Measurements from ENCODE around the gene WRNIP1.

Gene WRNIP1

GRCh38 chr6:2810092-2810671 lies 45.0 kb downstream of the WRNIP1 start:
- DNase-seq: no peak

- no peak for DNase-seq
Measured at GRCh38 chr6:2812695-2813094, 47.5 kb downstream of the WRNIP1 start.

DNA sequence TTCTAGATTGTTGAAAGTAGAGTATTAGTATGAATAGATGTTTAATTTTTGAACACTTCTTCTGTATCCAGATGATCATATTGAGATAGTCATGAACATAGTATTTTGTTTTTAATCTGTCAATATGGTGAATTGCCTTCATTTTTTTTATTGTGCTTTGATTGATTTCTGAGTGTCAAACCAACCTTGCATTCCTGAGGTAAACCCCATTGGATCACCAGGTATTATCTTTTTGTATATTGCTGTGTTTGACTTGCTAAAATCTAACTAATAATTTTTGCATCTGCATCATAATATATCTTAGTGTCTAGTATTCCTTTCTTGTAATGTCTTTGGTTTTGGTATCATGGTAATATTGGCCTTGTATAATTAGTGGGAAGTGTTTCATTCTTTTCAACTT lies 51.0 kb downstream of the WRNIP1 start:
- no peak for DNase-seq

GRCh38 chr6:2817903-2818443 lies 52.8 kb downstream of the WRNIP1 start:
- DNase-seq: no peak

- no peak for DNase-seq
Measured at GRCh38 chr6:2818593-2818992, 53.4 kb downstream of the WRNIP1 start.

- DNase-seq: no peak
Measured at GRCh38 chr6:2819115-2819514, 53.9 kb downstream of the WRNIP1 start.

GRCh38 chr6:2819978-2820377 lies 54.8 kb downstream of the WRNIP1 start:
- DNase-seq: no peak

- DNase-seq: no peak
Measured at GRCh38 chr6:2820415-2820814, 55.2 kb downstream of the WRNIP1 start.

DNA sequence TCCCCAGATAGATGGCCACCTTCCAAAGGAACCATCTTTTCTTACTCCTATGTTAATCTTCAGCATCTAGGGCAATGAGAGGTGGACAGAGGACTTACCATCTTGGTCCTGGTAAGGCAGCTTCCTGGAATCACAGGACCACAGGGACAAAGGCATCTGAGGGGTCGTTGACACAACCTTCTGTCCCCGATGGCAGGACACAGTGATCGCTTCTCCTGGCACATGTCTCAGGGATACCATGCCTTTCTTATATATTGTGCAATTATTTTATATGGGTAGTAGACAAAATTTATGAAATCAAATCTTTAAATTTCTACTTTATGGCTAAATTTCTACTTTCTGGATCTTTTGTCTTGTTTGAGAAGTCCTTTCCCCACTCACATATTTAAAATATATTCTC lies 56.4 kb downstream of the WRNIP1 start:
- no peak for DNase-seq

DNA sequence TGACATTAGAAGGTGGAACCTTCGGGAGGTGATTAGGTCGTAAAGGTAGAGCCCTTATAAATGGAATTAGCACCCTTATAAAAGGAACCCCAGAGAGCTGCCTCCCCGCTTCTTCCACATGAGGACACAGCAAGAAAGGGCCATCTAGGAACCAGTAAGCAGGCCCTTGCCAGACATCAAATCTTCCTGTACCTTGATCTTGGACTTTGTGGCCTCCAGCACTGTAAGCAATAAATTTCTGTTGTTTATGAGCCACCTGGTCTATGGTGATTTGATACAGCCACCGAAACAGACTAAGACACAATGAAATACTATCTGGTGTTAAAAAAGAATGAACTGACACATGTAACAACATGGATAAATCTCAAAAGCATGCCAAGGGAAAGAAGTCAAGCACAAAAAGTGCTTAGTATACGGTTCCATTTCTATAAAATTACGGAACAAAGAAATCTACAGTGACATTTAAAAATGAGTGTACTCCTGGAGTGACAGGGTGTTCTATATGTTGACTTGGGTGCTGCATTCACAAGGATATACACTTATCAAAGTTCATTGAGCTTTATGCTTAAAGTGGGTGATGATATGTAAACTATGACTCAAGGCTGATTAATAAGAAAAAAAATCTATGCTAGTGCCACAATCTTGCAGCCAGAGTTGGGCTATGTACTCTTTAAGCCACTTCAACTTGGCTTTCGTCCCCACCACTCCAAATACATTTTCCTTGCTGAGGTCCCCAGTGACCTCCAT lies 58.1 kb downstream of the WRNIP1 start:
- no peak for DNase-seq

DNA sequence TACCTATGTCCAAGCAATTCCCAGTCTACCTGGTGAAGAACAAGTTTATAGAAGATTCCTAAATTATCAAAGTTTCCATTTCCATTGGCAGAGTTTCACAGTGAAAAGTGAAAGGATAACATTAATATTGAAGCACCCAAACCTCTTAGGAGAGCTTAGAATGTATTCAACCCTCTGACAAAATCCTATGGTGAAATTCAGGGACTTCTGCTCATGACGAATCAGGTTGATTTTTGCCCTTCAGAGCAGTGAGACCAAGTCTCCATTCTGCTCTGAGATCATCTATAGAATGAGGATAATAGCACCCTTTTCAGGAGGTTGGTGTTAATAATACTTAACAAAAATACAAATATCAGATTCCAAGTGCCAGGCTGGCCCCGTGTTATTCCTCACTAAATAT lies 60.9 kb downstream of the WRNIP1 start:
- no peak for DNase-seq

GRCh38 chr6:2827142-2827541 lies 61.9 kb downstream of the WRNIP1 start:
- no peak for DNase-seq

DNA sequence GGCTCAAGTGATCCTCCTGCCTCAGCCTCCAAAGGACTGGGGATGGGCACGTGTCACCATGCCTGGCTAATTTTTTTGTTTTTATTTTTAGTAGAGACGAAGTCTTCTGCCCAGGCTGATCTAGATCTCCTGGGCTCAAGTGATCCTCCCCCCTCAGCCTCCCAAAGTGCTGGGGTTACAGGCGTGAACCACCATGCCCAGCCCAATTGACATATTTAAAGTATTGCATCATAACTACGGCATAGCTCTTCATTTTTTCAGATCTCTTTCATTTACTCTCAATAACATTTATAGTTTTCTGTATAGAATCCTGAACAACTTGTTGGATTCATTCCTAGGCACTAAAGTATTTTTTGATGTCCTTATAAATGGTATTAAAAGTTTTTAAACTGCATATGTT lies 63.4 kb downstream of the WRNIP1 start:
- no peak for DNase-seq

DNA sequence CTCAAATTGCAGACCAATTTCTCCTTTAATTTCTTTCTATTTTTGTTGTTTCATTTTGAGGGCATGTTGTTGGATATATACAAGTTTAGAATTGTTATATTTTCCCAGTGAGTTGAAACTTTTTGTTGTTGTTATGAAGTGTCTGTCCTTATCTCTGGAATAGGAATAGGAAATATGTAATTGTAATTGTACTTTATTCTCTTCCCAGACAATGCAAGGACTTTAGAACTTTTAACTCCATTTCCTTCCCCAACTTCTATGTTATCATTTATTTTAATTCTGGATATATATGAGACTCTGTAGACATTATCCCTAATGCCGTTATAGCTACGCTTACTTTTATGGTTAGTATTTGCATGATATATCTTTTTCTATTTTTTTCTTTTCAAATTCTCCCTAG lies 64.1 kb downstream of the WRNIP1 start:
- no peak for DNase-seq

- no peak for DNase-seq
Measured at GRCh38 chr6:2830183-2830582, 65.0 kb downstream of the WRNIP1 start.

DNA sequence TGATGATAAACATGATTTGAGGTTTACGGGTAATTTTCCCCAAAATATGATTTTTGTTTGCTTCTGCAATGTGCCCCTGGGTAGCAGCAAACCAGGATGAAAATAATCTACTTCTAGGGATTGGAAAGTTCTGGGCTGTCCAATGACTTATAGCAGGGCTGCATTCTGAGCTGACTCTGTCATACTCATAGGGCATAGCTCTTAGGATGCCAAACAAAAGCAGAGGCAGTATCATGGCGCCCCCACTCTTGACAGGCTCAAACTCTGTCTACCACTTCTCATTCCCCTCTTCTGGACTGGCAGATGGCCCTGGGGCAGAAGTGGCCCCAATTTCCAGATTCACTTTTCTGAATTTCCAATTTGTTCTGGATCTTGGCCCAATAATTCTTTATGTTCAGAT lies 66.2 kb downstream of the WRNIP1 start:
- no peak for DNase-seq

DNA sequence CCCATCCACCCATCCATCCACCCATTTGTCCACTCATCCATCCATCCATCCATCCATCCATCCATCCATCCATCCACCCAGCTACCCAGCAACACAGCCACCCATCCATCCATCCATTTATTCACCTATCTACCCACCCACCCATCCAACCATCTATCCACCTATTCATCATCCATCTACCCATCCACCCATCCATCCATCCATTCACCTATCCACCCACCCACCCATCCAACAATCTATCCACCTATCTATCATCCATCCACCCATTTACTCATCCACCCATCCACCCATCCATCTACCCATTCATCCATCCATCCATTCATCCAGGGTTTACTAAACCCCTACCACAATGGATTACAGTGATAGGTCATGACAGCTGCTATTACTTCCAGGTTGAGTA lies 69.1 kb downstream of the WRNIP1 start:
- no peak for DNase-seq

Data from stimulated activated CD4-positive, alpha-beta T cell treated with anti-CD3 and anti-CD28 coated beads, Interleukin-1b, Interleukin-23, amount 100 ng/mL, for 48 hours (primary cell).